HG03139 (cell line): ENCODE results near the gene RTN4IP1.
A peak's percentile ranks its signal among the peaks of the same experiment; 100 is the strongest.

ENCODE experiments used
- ATAC-seq: cut with Tn5 transposase; IDR thresholded peaks from one replicate; pipeline ENCODE4 v1.9.1; 2021; ENCODE audit not compliant: unreplicated experiment

The RTN4IP1 gene

GRCh38 chr6:106525107-106525881 is 104.0 kb downstream of the RTN4IP1 start:
- ATAC-seq = peak; percentile 39

- ATAC-seq = no peak
Measured at GRCh38 chr6:106522562-106523250, 106.6 kb downstream of the RTN4IP1 start.
